Stimulated activated CD8-positive, alpha-beta memory T cell treated with anti-CD3 and anti-CD28 coated beads, Interleukin-12 subunit alpha, Interleukin-12 subunit beta, amount 100 ng/mL, for 24 hours (primary cell): Measurements from ENCODE around the gene B3GNT4.
"Not testable (repeated sequence)": the region's sequence is repeated elsewhere in the genome, so short reads cannot be mapped to it uniquely, and the experiment has no call there.

Source experiments
- DNase-seq: peaks from one replicate; pipeline ENCODE4 v3.0.0-alpha.2; 2020; ENCODE audit errors: extremely low read depth

B3GNT4 gene

GRCh38 chr12:122203301-122204166, at the start of gene B3GNT4:
Gene B3GNT4 (plus strand): TSS chr12:122203709. CDS start chr12:122204619, 910 bp downstream.
- no peak for DNase-seq

GRCh38 chr12:122155705-122156104, 47.8 kb upstream of the B3GNT4 start:
- no peak for DNase-seq

GRCh38 chr12:122158700-122159285, 44.7 kb upstream of the B3GNT4 start:
- DNase-seq, result no peak

GRCh38 chr12:122159882-122160281, 43.6 kb upstream of the B3GNT4 start:
- DNase-seq, result no peak

GRCh38 chr12:122160761-122161160, 42.7 kb upstream of the B3GNT4 start:
- DNase-seq, result no peak

- DNase-seq, result no peak
These were observed 41.8 kb upstream of the B3GNT4 start for GRCh38 chr12:122161682-122162081.

GRCh38 chr12:122162976-122163375, 40.5 kb upstream of the B3GNT4 start:
- no peak for DNase-seq

GRCh38 chr12:122166422-122167349, 36.8 kb upstream of the B3GNT4 start:
- peak; percentile 23 for DNase-seq

GRCh38 chr12:122167356-122167925, 36.1 kb upstream of the B3GNT4 start:
- DNase-seq, result no peak

GRCh38 chr12:122168492-122168891, 35.0 kb upstream of the B3GNT4 start:
- DNase-seq, result no peak

- DNase-seq, result no peak
These were observed 32.1 kb upstream of the B3GNT4 start for GRCh38 chr12:122171399-122171798.

GRCh38 chr12:122172262-122172939, 31.1 kb upstream of the B3GNT4 start:
- no peak for DNase-seq

- no peak for DNase-seq
These were observed 29.2 kb upstream of the B3GNT4 start, which contains the start of gene IL31 for GRCh38 chr12:122174155-122174845. Gene IL31 (minus strand): TSS chr12:122174221. CDS start chr12:122174172, 49 bp downstream.

- DNase-seq, result not testable (repeated sequence)
These were observed 27.0 kb upstream of the B3GNT4 start for GRCh38 chr12:122176473-122176872.

GRCh38 chr12:122182887-122183587, 20.5 kb upstream of the B3GNT4 start, which contains the start of gene LRRC43:
Gene LRRC43 (plus strand): TSS chr12:122183123. CDS start chr12:122183145, 22 bp downstream.
- DNase-seq, result no peak

- no peak for DNase-seq
These were observed 19.9 kb upstream of the B3GNT4 start for GRCh38 chr12:122183588-122183940.

- DNase-seq, result no peak
These were observed 19.0 kb upstream of the B3GNT4 start for GRCh38 chr12:122184517-122184916.

GRCh38 chr12:122185079-122185478, 18.4 kb upstream of the B3GNT4 start:
- no peak for DNase-seq

- DNase-seq, result no peak
These were observed 17.9 kb upstream of the B3GNT4 start for GRCh38 chr12:122185494-122186082.
